Neural cell (in vitro differentiated cells): ENCODE data around the gene PCSK4. TPM values are rescaled to one million over a fixed set of nuclear protein-coding genes. Genes with fewer than 3 reads are reported as not detected.
A peak's percentile ranks its signal among the peaks of the same experiment; 100 is the strongest.

Experiments used
- H2AFZ ChIP-seq: fragments of 200-600, 300-800 bp; sonication (generic), shearing (Covaris generic); 2 replicates; pipeline ENCODE4 v1.6.0; 2014; ENCODE audit warnings: low read depth, mild to moderate bottlenecking, antibody characterized with exemption, low read length, moderate library complexity
- H3F3A ChIP-seq: fragments of 200-600 bp; shearing (Covaris generic); 2 replicates; pipeline ENCODE4 v1.6.1; 2016; ENCODE audit warnings: mild to moderate bottlenecking, moderate library complexity, mixed read lengths, antibody characterized with exemption, low read length; ENCODE audit not compliant: insufficient read depth, poor library complexity, severe bottlenecking
- H3K27ac ChIP-seq: fragments of 200-600, 300-800 bp; sonication (generic), shearing (Covaris generic); 2 replicates; pipeline ENCODE4 v1.5.1; 2014; ENCODE audit warnings: mild to moderate bottlenecking, low read length, moderate library complexity
- H3K27me3 ChIP-seq: fragments of 300-800, 200-600 bp; sonication (generic), shearing (Covaris generic); 2 replicates; pipeline ENCODE4 v1.6.0; 2014; ENCODE audit warnings: mild to moderate bottlenecking, low read depth, low read length, moderate library complexity; ENCODE audit not compliant: insufficient read depth
- H3K36me3 ChIP-seq: fragments of 300-800, 200-600 bp; sonication (generic), shearing (Covaris generic); 2 replicates; pipeline ENCODE4 v1.5.1; 2014; ENCODE audit warnings: mild to moderate bottlenecking, antibody characterized with exemption, low read length, moderate library complexity; ENCODE audit not compliant: insufficient read depth
- H3K4me2 ChIP-seq: fragments of 300-800, 200-600 bp; sonication (generic), shearing (Covaris generic); 2 replicates; pipeline ENCODE4 v1.6.0; 2014; ENCODE audit warnings: mild to moderate bottlenecking, low read length
- H3K4me3 ChIP-seq: fragments of 300-800, 200-600 bp; sonication (generic), shearing (Covaris generic); 2 replicates; pipeline ENCODE4 v1.5.1; 2014; ENCODE audit warnings: mild to moderate bottlenecking, low read length, moderate library complexity
- H3K79me2 ChIP-seq: fragments of 200-600 bp; shearing (Covaris generic); replicated peaks from 2 replicates; pipeline ENCODE4 v1.6.0; 2014; ENCODE audit warnings: mild to moderate bottlenecking, low read length, moderate library complexity; ENCODE audit not compliant: insufficient read depth
- H3K9ac ChIP-seq: fragments of 300-800, 200-600 bp; sonication (generic), shearing (Covaris generic); 2 replicates; pipeline ENCODE4 v1.6.1; 2016; ENCODE audit warnings: mild to moderate bottlenecking, low read length, mixed read lengths
- H3K9me2 ChIP-seq: fragments of 200-600 bp; shearing (Covaris generic); 2 replicates; pipeline ENCODE4 v1.6.1; 2016; ENCODE audit warnings: mild to moderate bottlenecking, low read length, mixed read lengths; ENCODE audit not compliant: insufficient read depth
- H3K9me3 ChIP-seq: fragments of 200-600, 300-800 bp; sonication (generic), shearing (Covaris generic); 2 replicates; pipeline ENCODE4 v1.6.1; 2016; ENCODE audit warnings: mild to moderate bottlenecking, mixed run types, low read length, moderate library complexity, mixed read lengths
- H4K20me1 ChIP-seq: fragments of 200-600 bp; shearing (Covaris generic); 2 replicates; pipeline ENCODE4 v1.6.1; 2016; ENCODE audit warnings: mild to moderate bottlenecking, mixed run types; ENCODE audit not compliant: insufficient read depth
- EP300 ChIP-seq: fragments of 450-650 bp; conservative IDR thresholded peaks from 2 replicates; pipeline ENCODE4 v1.6.1; 2014; ENCODE audit warnings: antibody characterized with exemption, mild to moderate bottlenecking, moderate library complexity; ENCODE audit not compliant: poor library complexity, severe bottlenecking
- EZH2 ChIP-seq: fragments of 200-600, 300-800 bp; shearing (Covaris generic), sonication (generic); IDR thresholded peaks from 2 replicates; pipeline ENCODE4 v1.6.1; 2014; ENCODE audit warnings: antibody characterized with exemption, low read length, borderline replicate concordance, mild to moderate bottlenecking; ENCODE audit not compliant: insufficient read depth, poor library complexity, severe bottlenecking
- POLR2AphosphoS5 ChIP-seq: IDR thresholded peaks from 2 replicates; pipeline ENCODE4 v1.6.1; 2012
- RAD21 ChIP-seq: fragments of 450-650 bp; conservative IDR thresholded peaks from 2 replicates; pipeline ENCODE4 v1.6.1; 2014; ENCODE audit warnings: antibody characterized with exemption, mild to moderate bottlenecking, moderate library complexity
- SMC3 ChIP-seq: fragments of 450-650 bp; conservative IDR thresholded peaks from 2 replicates; pipeline ENCODE4 v1.6.1; 2014; ENCODE audit warnings: antibody characterized with exemption, mild to moderate bottlenecking, moderate library complexity; ENCODE audit not compliant: poor library complexity
- TAF1 ChIP-seq: IDR thresholded peaks from 2 replicates; pipeline ENCODE4 v1.6.1; 2012; ENCODE audit warnings: low read depth
- polyA plus RNA-seq: library from polyadenylated mRNA; depleted of rRNA; stranded (reverse); fragments of >200 nt; gene quantifications from 2 replicates; pipeline ENCODE4 v1.2.3, GENCODE V29; 2014
- TF ChIP-seq, protein P1 (sequence below): fragments of 450-650 bp; IDR thresholded peaks from 2 replicates; pipeline ENCODE4 v1.5.1; 2014; ENCODE audit warnings: antibody characterized with exemption, mild to moderate bottlenecking, moderate library complexity; ENCODE audit not compliant: poor library complexity, severe bottlenecking
- TF ChIP-seq, protein P2 (sequence below): IDR thresholded peaks from 2 replicates; pipeline ENCODE4 v1.6.1; 2012; ENCODE audit warnings: borderline replicate concordance

Gene PCSK4
- polyA plus RNA-seq, 1 donor from 2014 or later, result 11.8 TPM

GRCh38 chr19:1471010-1471514, 19.1 kb downstream of the PCSK4 start:
- Histone ChIP-seq H2AFZ (no peak overlapping the region), H3K9ac (peak overlapping the region; percentile 50), H4K20me1 (peaks cover 54% of the 10 kb centered on the region), H3K79me2 (peaks cover 5% of the 10 kb centered on the region), H3K9me3 (no peaks in the 10 kb centered on the region), H3K36me3 (no peaks in the 10 kb centered on the region), H3K27ac (peak overlapping the region; percentile 8), H3F3A (no peaks in the 10 kb centered on the region), H3K4me2 (no peak overlapping the region), H3K27me3 (no peaks in the 10 kb centered on the region), H3K9me2 (no peaks in the 10 kb centered on the region), H3K4me3 (peak overlapping the region; percentile 53)
- TF ChIP-seq EP300 (no peak), RAD21 (no peak)

DNA sequence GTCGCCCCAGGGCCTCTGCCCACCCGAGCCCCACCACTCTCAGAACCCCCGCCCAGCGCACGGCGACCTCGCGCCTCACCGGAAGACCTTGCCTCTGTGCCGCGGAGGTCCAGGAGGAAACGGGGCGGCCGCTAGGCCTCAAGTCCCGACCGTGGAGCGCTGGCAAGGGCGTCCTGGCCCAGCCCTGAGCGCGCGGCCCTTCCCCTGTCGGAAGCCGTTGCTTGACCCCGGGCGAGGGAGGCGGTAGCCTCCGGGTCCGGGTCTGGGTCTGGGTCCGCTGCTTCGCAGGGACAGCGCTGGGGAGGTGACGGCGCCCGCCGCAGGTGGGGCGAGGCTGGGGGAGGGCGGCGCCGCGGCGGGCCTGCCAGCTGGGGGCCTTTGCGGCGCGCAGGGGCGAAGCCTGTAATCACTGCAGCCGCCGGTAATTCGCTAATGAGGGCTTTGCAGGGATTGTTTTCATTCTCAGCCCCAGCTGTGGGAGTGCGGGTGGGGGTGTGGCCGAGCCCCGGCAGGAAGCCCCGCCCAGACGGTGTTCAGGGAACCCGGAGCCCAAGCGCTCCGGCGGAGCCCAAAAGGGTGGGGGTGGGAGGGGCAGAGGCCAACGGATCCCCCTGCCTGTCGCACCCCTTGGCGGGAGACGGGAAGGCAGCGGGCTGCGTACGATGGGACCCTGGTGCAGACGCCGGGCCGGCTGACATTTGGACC, 19.7 kb downstream of the PCSK4 start:
- Histone ChIP-seq H3K9me3 (no peaks in the 10 kb centered on the region), H3K27me3 (no peaks in the 10 kb centered on the region), H3K36me3 (no peaks in the 10 kb centered on the region), H3K27ac (no peak overlapping the region), H4K20me1 (peaks cover 55% of the 10 kb centered on the region), H3K79me2 (peaks cover 5% of the 10 kb centered on the region), H3F3A (no peaks in the 10 kb centered on the region), H2AFZ (no peak overlapping the region), H3K4me2 (no peak overlapping the region), H3K9ac (peak overlapping the region; percentile 50), H3K4me3 (peak overlapping the region; percentile 53), H3K9me2 (no peaks in the 10 kb centered on the region)
- peak; percentile 5 for TF ChIP-seq POLR2AphosphoS5
- no peak for TF ChIP-seq SMC3
- TF ChIP-seq RAD21, result no peak
- TF ChIP-seq EP300, result no peak

- peak overlapping the region; percentile 50 for H3K9ac ChIP-seq
- no peak overlapping the region for H3K4me2 ChIP-seq
- H3K36me3 ChIP-seq, result no peaks in the 10 kb centered on the region
- H3K9me3 ChIP-seq, result no peaks in the 10 kb centered on the region
- peak overlapping the region; percentile 53 for H3K4me3 ChIP-seq
- no peaks in the 10 kb centered on the region for H3K9me2 ChIP-seq
- TF ChIP-seq, protein P1, sequence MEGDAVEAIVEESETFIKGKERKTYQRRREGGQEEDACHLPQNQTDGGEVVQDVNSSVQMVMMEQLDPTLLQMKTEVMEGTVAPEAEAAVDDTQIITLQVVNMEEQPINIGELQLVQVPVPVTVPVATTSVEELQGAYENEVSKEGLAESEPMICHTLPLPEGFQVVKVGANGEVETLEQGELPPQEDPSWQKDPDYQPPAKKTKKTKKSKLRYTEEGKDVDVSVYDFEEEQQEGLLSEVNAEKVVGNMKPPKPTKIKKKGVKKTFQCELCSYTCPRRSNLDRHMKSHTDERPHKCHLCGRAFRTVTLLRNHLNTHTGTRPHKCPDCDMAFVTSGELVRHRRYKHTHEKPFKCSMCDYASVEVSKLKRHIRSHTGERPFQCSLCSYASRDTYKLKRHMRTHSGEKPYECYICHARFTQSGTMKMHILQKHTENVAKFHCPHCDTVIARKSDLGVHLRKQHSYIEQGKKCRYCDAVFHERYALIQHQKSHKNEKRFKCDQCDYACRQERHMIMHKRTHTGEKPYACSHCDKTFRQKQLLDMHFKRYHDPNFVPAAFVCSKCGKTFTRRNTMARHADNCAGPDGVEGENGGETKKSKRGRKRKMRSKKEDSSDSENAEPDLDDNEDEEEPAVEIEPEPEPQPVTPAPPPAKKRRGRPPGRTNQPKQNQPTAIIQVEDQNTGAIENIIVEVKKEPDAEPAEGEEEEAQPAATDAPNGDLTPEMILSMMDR, result no peak
- TF ChIP-seq, protein P2, sequence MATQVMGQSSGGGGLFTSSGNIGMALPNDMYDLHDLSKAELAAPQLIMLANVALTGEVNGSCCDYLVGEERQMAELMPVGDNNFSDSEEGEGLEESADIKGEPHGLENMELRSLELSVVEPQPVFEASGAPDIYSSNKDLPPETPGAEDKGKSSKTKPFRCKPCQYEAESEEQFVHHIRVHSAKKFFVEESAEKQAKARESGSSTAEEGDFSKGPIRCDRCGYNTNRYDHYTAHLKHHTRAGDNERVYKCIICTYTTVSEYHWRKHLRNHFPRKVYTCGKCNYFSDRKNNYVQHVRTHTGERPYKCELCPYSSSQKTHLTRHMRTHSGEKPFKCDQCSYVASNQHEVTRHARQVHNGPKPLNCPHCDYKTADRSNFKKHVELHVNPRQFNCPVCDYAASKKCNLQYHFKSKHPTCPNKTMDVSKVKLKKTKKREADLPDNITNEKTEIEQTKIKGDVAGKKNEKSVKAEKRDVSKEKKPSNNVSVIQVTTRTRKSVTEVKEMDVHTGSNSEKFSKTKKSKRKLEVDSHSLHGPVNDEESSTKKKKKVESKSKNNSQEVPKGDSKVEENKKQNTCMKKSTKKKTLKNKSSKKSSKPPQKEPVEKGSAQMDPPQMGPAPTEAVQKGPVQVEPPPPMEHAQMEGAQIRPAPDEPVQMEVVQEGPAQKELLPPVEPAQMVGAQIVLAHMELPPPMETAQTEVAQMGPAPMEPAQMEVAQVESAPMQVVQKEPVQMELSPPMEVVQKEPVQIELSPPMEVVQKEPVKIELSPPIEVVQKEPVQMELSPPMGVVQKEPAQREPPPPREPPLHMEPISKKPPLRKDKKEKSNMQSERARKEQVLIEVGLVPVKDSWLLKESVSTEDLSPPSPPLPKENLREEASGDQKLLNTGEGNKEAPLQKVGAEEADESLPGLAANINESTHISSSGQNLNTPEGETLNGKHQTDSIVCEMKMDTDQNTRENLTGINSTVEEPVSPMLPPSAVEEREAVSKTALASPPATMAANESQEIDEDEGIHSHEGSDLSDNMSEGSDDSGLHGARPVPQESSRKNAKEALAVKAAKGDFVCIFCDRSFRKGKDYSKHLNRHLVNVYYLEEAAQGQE, result no peak
- TF ChIP-seq EP300, result no peak
- TF ChIP-seq TAF1, result no peak
- TF ChIP-seq POLR2AphosphoS5, result no peak
- no peak for TF ChIP-seq RAD21
- no peak for TF ChIP-seq EZH2
- TF ChIP-seq SMC3, result no peak
- H2AFZ ChIP-seq, result no peak overlapping the region
- H3F3A ChIP-seq, result no peaks in the 10 kb centered on the region
- H3K27me3 ChIP-seq, result no peaks in the 10 kb centered on the region
- no peak overlapping the region for H3K27ac ChIP-seq
- peaks cover 60% of the 10 kb centered on the region for H4K20me1 ChIP-seq
- H3K79me2 ChIP-seq, result peaks cover 5% of the 10 kb centered on the region
Measured at GRCh38 chr19:1470055-1470304, 20.2 kb downstream of the PCSK4 start.
